Trophoblast cell (in vitro differentiated cells and primary cell): Measurements from ENCODE around the gene NCKIPSD.

ENCODE experiments used
- DNase-seq, 2 donors: peaks; one replicate each; pipeline ENCODE4 v3.0.0-alpha.2; 2016
- H2AFZ ChIP-seq: 2 replicates; pipeline ENCODE4 v1.6.1; 2013; ENCODE audit warnings: low read length, moderate library complexity, mild to moderate bottlenecking; ENCODE audit not compliant: insufficient read depth, poor library complexity
- H2AK5ac ChIP-seq: 2 replicates; pipeline ENCODE4 v1.6.1; 2013; ENCODE audit warnings: mild to moderate bottlenecking, low read length
- H2BK120ac ChIP-seq: 2 replicates; pipeline ENCODE4 v1.6.1; 2013; ENCODE audit warnings: low read length, mild to moderate bottlenecking, moderate library complexity; ENCODE audit not compliant: insufficient read depth, poor library complexity
- H2BK12ac ChIP-seq: 2 replicates; pipeline ENCODE4 v1.6.1; 2013; ENCODE audit warnings: mild to moderate bottlenecking, low read length, moderate library complexity
- H2BK5ac ChIP-seq: 2 replicates; pipeline ENCODE4 v1.6.1; 2013; ENCODE audit warnings: low read length, low read depth, moderate library complexity, mild to moderate bottlenecking; ENCODE audit not compliant: poor library complexity
- H3K14ac ChIP-seq: 2 replicates; pipeline ENCODE4 v1.6.1; 2013; ENCODE audit warnings: mild to moderate bottlenecking, low read length
- H3K18ac ChIP-seq: 2 replicates; pipeline ENCODE4 v1.6.1; 2013; ENCODE audit warnings: mild to moderate bottlenecking, low read length
- H3K23ac ChIP-seq: 2 replicates; pipeline ENCODE4 v1.6.1; 2013; ENCODE audit warnings: low read length
- H3K27ac ChIP-seq: 2 replicates; pipeline ENCODE4 v1.5.1; 2013; ENCODE audit warnings: low read depth, mild to moderate bottlenecking, inconsistent platforms, low read length, moderate library complexity
- H3K27me3 ChIP-seq: 2 replicates; pipeline ENCODE4 v1.6.1; 2013; ENCODE audit warnings: inconsistent platforms, mild to moderate bottlenecking, low read length, moderate library complexity; ENCODE audit not compliant: insufficient read depth
- H3K36me3 ChIP-seq, 2 experiments: 1 replicate in 1 of 2; 2 replicates in 1 of 2; pipeline ENCODE4 v1.6.1; 2013; ENCODE audit warnings: low read length in 2 of 2, mild to moderate bottlenecking in 2 of 2, moderate library complexity in 1 of 2; ENCODE audit not compliant: insufficient read depth in 2 of 2, control insufficient read depth in 1 of 2
- H3K4ac ChIP-seq: 2 replicates; pipeline ENCODE4 v1.6.1; 2013; ENCODE audit warnings: low read depth, mild to moderate bottlenecking, low read length, moderate library complexity
- H3K4me1 ChIP-seq, 2 experiments: 1 replicate in 1 of 2; 2 replicates in 1 of 2; pipeline ENCODE4 v1.6.1; 2013; ENCODE audit warnings: low read length in 2 of 2, mild to moderate bottlenecking in 2 of 2, moderate library complexity in 1 of 2; ENCODE audit not compliant: insufficient read depth in 2 of 2, control insufficient read depth in 1 of 2
- H3K4me2 ChIP-seq: 2 replicates; pipeline ENCODE4 v1.6.1; 2013; ENCODE audit warnings: inconsistent platforms, mild to moderate bottlenecking, low read length, moderate library complexity
- H3K4me3 ChIP-seq: 2 replicates; pipeline ENCODE4 v1.5.1; 2013; ENCODE audit warnings: mild to moderate bottlenecking, low read depth, low read length, inconsistent platforms
- H3K79me1 ChIP-seq: one replicate; pipeline ENCODE4 v1.6.1; 2013; ENCODE audit warnings: low read length
- H3K79me2 ChIP-seq: 2 replicates; pipeline ENCODE4 v1.6.1; 2013; ENCODE audit warnings: low read length, mild to moderate bottlenecking; ENCODE audit not compliant: control insufficient read depth, insufficient read depth, poor library complexity
- H3K9ac ChIP-seq: 2 replicates; pipeline ENCODE4 v1.6.1; 2013; ENCODE audit warnings: mild to moderate bottlenecking, low read length
- H3K9me3 ChIP-seq: 2 replicates; pipeline ENCODE4 v1.6.1; 2013; ENCODE audit warnings: low read depth, mild to moderate bottlenecking, control low read depth, inconsistent platforms, low read length; ENCODE audit not compliant: insufficient read depth
- H4K12ac ChIP-seq: 2 replicates; pipeline ENCODE4 v1.6.1; 2013; ENCODE audit warnings: low read depth, mild to moderate bottlenecking, low read length, moderate library complexity
- H4K8ac ChIP-seq: 2 replicates; pipeline ENCODE4 v1.6.1; 2013; ENCODE audit warnings: low read depth, mild to moderate bottlenecking, low read length, moderate library complexity
- H4K91ac ChIP-seq: one replicate; pipeline ENCODE4 v1.6.1; 2013; ENCODE audit warnings: low read depth, mild to moderate bottlenecking, low read length, moderate library complexity
- WGBS: extraction: QIAGEN DNeasy Blood & Tissue Kit; methylation state at CpG from one replicate; pipeline ENCODE4 v1.1.7; 2013; ENCODE audit warnings: missing lambda C conversion rate; ENCODE audit not compliant: insufficient read length, insufficient coverage; ENCODE audit errors: extremely low coverage; 5-methylcytosine and 5-hydroxymethylcytosine counted together

Gene NCKIPSD

GRCh38 chr3:48655606-48656005 lies 30.1 kb downstream of the NCKIPSD start:
- DNase-seq, result no peak
- Histone ChIP-seq H3K14ac (no peak overlapping the region), H3K4me2 (peak overlapping the region; percentile 64), H3K79me1 (no peaks in the 10 kb centered on the region), H3K18ac (no peak overlapping the region), H4K12ac (no peak overlapping the region), H3K9ac (no peak overlapping the region), H4K91ac (no peak overlapping the region), H2AFZ (no peak overlapping the region), H3K36me3 (no peaks in the 10 kb centered on the region), H3K4ac (no peak overlapping the region), H3K9me3 (peaks cover 26% of the 10 kb centered on the region), H3K4me1 (peaks cover 4 to 9% of the 10 kb centered on the region in 2 experiments), H2BK120ac (no peak overlapping the region), H2BK5ac (no peak overlapping the region), H3K23ac (no peak overlapping the region), H3K27me3 (no peaks in the 10 kb centered on the region), H4K8ac (no peak overlapping the region), H3K27ac (no peak overlapping the region), H2BK12ac (no peak overlapping the region), H3K4me3 (no peak overlapping the region), H3K79me2 (no peaks in the 10 kb centered on the region), H2AK5ac (no peak overlapping the region)
- WGBS, result no CpG with 5 or more reads among the region's 30 CpGs

- H4K12ac ChIP-seq, result no peak overlapping the region
- H4K91ac ChIP-seq, result no peak overlapping the region
- no peaks in the 10 kb centered on the region for H3K27me3 ChIP-seq
- H3K18ac ChIP-seq, result no peak overlapping the region
- H4K8ac ChIP-seq, result no peak overlapping the region
- H3K4ac ChIP-seq, result no peak overlapping the region
- no peak overlapping the region for H2BK5ac ChIP-seq
- no peak for DNase-seq
- H3K36me3 ChIP-seq, result no peaks in the 10 kb centered on the region
- H3K4me3 ChIP-seq, result no peak overlapping the region
- no peak overlapping the region for H3K14ac ChIP-seq
- H3K9me3 ChIP-seq, result peaks cover 22% of the 10 kb centered on the region
- no peak overlapping the region for H3K4me2 ChIP-seq
- no peak overlapping the region for H2BK12ac ChIP-seq
- H2BK120ac ChIP-seq, result no peak overlapping the region
- no peak overlapping the region for H2AFZ ChIP-seq
- H2AK5ac ChIP-seq, result no peak overlapping the region
- no peaks in the 10 kb centered on the region for H3K79me2 ChIP-seq
- no CpG with 5 or more reads among the region's 12 CpGs for WGBS
- H3K79me1 ChIP-seq, result no peaks in the 10 kb centered on the region
- H3K9ac ChIP-seq, result no peak overlapping the region
- no peak overlapping the region for H3K27ac ChIP-seq
- H3K23ac ChIP-seq, result no peak overlapping the region
- peaks cover 4 to 9% of the 10 kb centered on the region in 2 experiments for H3K4me1 ChIP-seq
These were observed 30.7 kb downstream of the NCKIPSD start for GRCh38 chr3:48655063-48655462.

GRCh38 chr3:48652923-48653715 lies 32.6 kb downstream of the NCKIPSD start:
- no peak overlapping the region for H3K4ac ChIP-seq
- no CpG with 5 or more reads among the region's 15 CpGs for WGBS
- H2AFZ ChIP-seq, result no peak overlapping the region
- H2BK5ac ChIP-seq, result no peak overlapping the region
- H3K4me1 ChIP-seq, result peaks cover 4 to 9% of the 10 kb centered on the region in 2 experiments
- no peak overlapping the region for H2BK12ac ChIP-seq
- no peaks in the 10 kb centered on the region for H3K36me3 ChIP-seq
- no peak overlapping the region for H3K4me2 ChIP-seq
- H4K12ac ChIP-seq, result no peak overlapping the region
- H3K79me2 ChIP-seq, result no peaks in the 10 kb centered on the region
- H2BK120ac ChIP-seq, result no peak overlapping the region
- H4K8ac ChIP-seq, result no peak overlapping the region
- no peak overlapping the region for H3K18ac ChIP-seq
- no peak for DNase-seq
- no peaks in the 10 kb centered on the region for H3K27me3 ChIP-seq
- H3K27ac ChIP-seq, result no peak overlapping the region
- no peak overlapping the region for H3K14ac ChIP-seq
- no peak overlapping the region for H3K9ac ChIP-seq
- H3K9me3 ChIP-seq, result peaks cover 12% of the 10 kb centered on the region
- no peaks in the 10 kb centered on the region for H3K79me1 ChIP-seq
- H4K91ac ChIP-seq, result no peak overlapping the region
- H3K4me3 ChIP-seq, result no peak overlapping the region
- no peak overlapping the region for H3K23ac ChIP-seq
- H2AK5ac ChIP-seq, result no peak overlapping the region

- Histone ChIP-seq H4K12ac (no peak overlapping the region), H4K8ac (no peak overlapping the region), H2AFZ (no peak overlapping the region), H3K4me1 (peaks cover 4 to 8% of the 10 kb centered on the region in 2 experiments), H3K79me1 (no peaks in the 10 kb centered on the region), H3K23ac (no peak overlapping the region), H3K27me3 (no peaks in the 10 kb centered on the region), H3K9ac (no peak overlapping the region), H2AK5ac (no peak overlapping the region), H2BK12ac (no peak overlapping the region), H2BK5ac (no peak overlapping the region), H3K27ac (no peak overlapping the region), H3K9me3 (peaks cover 8% of the 10 kb centered on the region), H3K36me3 (no peaks in the 10 kb centered on the region), H3K14ac (no peak overlapping the region), H3K18ac (no peak overlapping the region), H3K4me2 (no peak overlapping the region), H4K91ac (no peak overlapping the region), H3K79me2 (no peaks in the 10 kb centered on the region), H2BK120ac (no peak overlapping the region), H3K4ac (no peak overlapping the region), H3K4me3 (no peak overlapping the region)
- no peak for DNase-seq
- WGBS, result no CpG with 5 or more reads among the region's 11 CpGs
These were observed 33.9 kb downstream of the NCKIPSD start for GRCh38 chr3:48651771-48652170.
